Spleen (tissue), 11 donors: ENCODE data around the gene ARTN. TPM values are rescaled to one million over a fixed set of nuclear protein-coding genes. Genes with fewer than 3 reads are reported as not detected.

Experiments used
- DNase-seq: peaks from one replicate; pipeline ENCODE4 v3.0.0-alpha.2; 2020
- H3K27ac ChIP-seq, 8 donors: fragments of 200-600 bp; sonication (generic) in 7 of 8; 1 replicate in 4 of 8; 2 replicates in 4 of 8; pipeline versions ENCODE4 v1.5.0 to v1.8.0; 2016 to 2021; ENCODE audit warnings: inconsistent platforms in 4 of 8, mild to moderate bottlenecking in 4 of 8, moderate library complexity in 1 of 8
- H3K27me3 ChIP-seq, 7 donors: fragments of 200-600 bp; sonication (generic) in 6 of 7; replicated peaks in 1 of 7; 1 replicate in 4 of 7; 2 replicates in 3 of 7; pipeline versions ENCODE4 v1.5.0 to v1.8.0; 2016 to 2021; ENCODE audit warnings: inconsistent platforms in 3 of 7, mild to moderate bottlenecking in 1 of 7
- H3K36me3 ChIP-seq, 6 donors: fragments of 200-600 bp; sonication (generic) in 5 of 6; 1 replicate in 4 of 6; 2 replicates in 2 of 6; pipeline versions ENCODE4 v1.5.0 to v1.8.0; 2016 to 2021; ENCODE audit warnings: inconsistent platforms in 2 of 6
- H3K4me1 ChIP-seq, 6 donors: fragments of 200-600 bp; sonication (generic) in 5 of 6; 1 replicate in 3 of 6; 2 replicates in 3 of 6; pipeline versions ENCODE4 v1.5.0 to v1.8.0; 2016 to 2021; ENCODE audit warnings: inconsistent platforms in 3 of 6
- H3K4me3 ChIP-seq, 8 donors: fragments of 200-600 bp; sonication (generic) in 7 of 8; 1 replicate in 4 of 8; 2 replicates in 4 of 8; pipeline versions ENCODE4 v1.5.0 to v1.8.0; 2016 to 2021; ENCODE audit warnings: inconsistent platforms in 4 of 8, mild to moderate bottlenecking in 4 of 8, moderate library complexity in 2 of 8
- H3K9me3 ChIP-seq, 8 donors: fragments of 200-600 bp; sonication (generic) in 7 of 8; 1 replicate in 4 of 8; 2 replicates in 4 of 8; pipeline versions ENCODE4 v1.5.0 to v1.8.0; 2016 to 2021; ENCODE audit warnings: inconsistent platforms in 4 of 8
- CTCF ChIP-seq, 11 experiments: fragments of 200-600 bp in 7 of 11; fragments of 450-650 bp in 4 of 11; sonication (generic) in 4 of 11; IDR thresholded peaks in 8 of 11; conservative IDR thresholded peaks in 3 of 11; 1 replicate in 7 of 11; 2 replicates in 4 of 11; pipeline versions ENCODE4 v1.4.0 to v1.8.0; 2016 to 2021; ENCODE audit warnings: antibody characterized with exemption in 11 of 11, inconsistent platforms in 4 of 11, mild to moderate bottlenecking in 1 of 11
- POLR2A ChIP-seq, 3 donors: fragments of 450-650 bp; IDR thresholded peaks; one replicate each; pipeline ENCODE4 v1.5.1; 2017; ENCODE audit warnings: antibody characterized with exemption in 3 of 3, mild to moderate bottlenecking in 1 of 3
- POLR2AphosphoS5 ChIP-seq, 3 donors: sonication (generic); formaldehyde crosslinking; IDR thresholded peaks; one replicate each; pipeline ENCODE4 v1.5.1; 2017; ENCODE audit warnings: antibody characterized with exemption in 3 of 3
- WGBS, 5 donors: extraction: QIAGEN DNeasy Blood & Tissue Kit in 3 of 5; methylation state at CpG; one replicate each; pipeline versions ENCODE4 v1.1.5 to v1.1.7; 2013 to 2018; 5-methylcytosine and 5-hydroxymethylcytosine counted together
- intact Hi-C: fragments of 100-400 bp; cut with DNase I; formaldehyde crosslinking; loops from one replicate; pipeline ENCODE4 v1.15.0; 2023; ENCODE audit warnings: low total_unique reads
- polyA plus RNA-seq, 3 donors: library from polyadenylated mRNA; stranded (reverse); fragments of 200-250 nt; gene quantifications; one replicate each; pipeline ENCODE4 v1.2.1, GENCODE V29; 2013
- total RNA-seq, 7 donors: library from RNA; depleted of rRNA in 3 of 7; stranded (reverse); fragments of >200 nt in 3 of 7; fragmentation: NEBNext Ultra II Directional in 4 of 7; extraction: Animal tissue kit (Norgen Biotek cat#: 25700) in 4 of 7; gene quantifications; one replicate each; pipeline versions ENCODE4 v1.1.0 to v1.2.1, GENCODE V29; 2016 to 2021
- donor health status: healthy with polysubstance abuse.
- donor health status: DM: no; HTN: no; CAD: no; lungs with moderate emphysema.
- donor health status: DM: no; HTN: no; CAD: no.
- donor health status: Bipolar disorder and iron deficiency.
- donor health status: healthy.
- donor health status: DM: no; HTN: no; CAD: no.
- donor health status: DM: yes; HTN: yes; CAD: no.

ARTN gene
- total and polyA plus RNA-seq, 10 donors = 0.35 to 2.1 (median 0.72) TPM; not detected in 4

GRCh38 chr1:43981135-43981491 is 47.5 kb downstream of the ARTN start:
- Histone ChIP-seq H3K27me3 (peaks cover 0 to 6% (median 0%) of the 10 kb centered on the region in 7 donors), H3K27ac (no peak overlapping the region), H3K9me3 (no peaks in the 10 kb centered on the region), H3K36me3 (peaks cover 0 to 41% (median 16%) of the 10 kb centered on the region in 6 donors), H3K4me3 (peak overlapping the region in 1 of 8 donors; percentile 5), H3K4me1 (peaks cover 18 to 69% (median 48%) of the 10 kb centered on the region in 6 donors)
- WGBS, 5 donors = 71 to 84% (median 82%) methylated on average over 19 to 20 of the region's 20 CpGs
- TF ChIP-seq CTCF (IDR thresholded peaks at IDR 0.05 in 8 of 11, conservative IDR thresholded peaks at IDR 0.05 in 3 of 11) (no peak), POLR2AphosphoS5 (IDR thresholded peaks at IDR 0.05) (no peak), POLR2A (IDR thresholded peaks at IDR 0.05) (no peak)
- intact Hi-C loops = no loop called here
- DNase-seq = no peak

- Histone ChIP-seq H3K27ac (no peak overlapping the region), H3K36me3 (peaks cover 0 to 37% (median 11%) of the 10 kb centered on the region in 6 donors), H3K4me3 (no peak overlapping the region), H3K9me3 (no peaks in the 10 kb centered on the region), H3K27me3 (peaks cover 0 to 6% (median 0%) of the 10 kb centered on the region in 7 donors), H3K4me1 (peaks cover 13 to 64% (median 42%) of the 10 kb centered on the region in 6 donors)
- intact Hi-C loops = no loop called here
- 94 to 97% (median 96%) methylated on average over 17 to 20 of the region's 20 CpGs for WGBS, 5 donors
- no peak for DNase-seq
- TF ChIP-seq CTCF (IDR thresholded peaks at IDR 0.05 in 8 of 11, conservative IDR thresholded peaks at IDR 0.05 in 3 of 11) (no peak), POLR2AphosphoS5 (IDR thresholded peaks at IDR 0.05) (no peak), POLR2A (IDR thresholded peaks at IDR 0.05) (no peak)
Measured at GRCh38 chr1:43981636-43982035, 48.0 kb downstream of the ARTN start.

GRCh38 chr1:43982241-43982640 is 48.6 kb downstream of the ARTN start:
- peaks cover 0 to 31% (median 5%) of the 10 kb centered on the region in 6 donors for H3K36me3 ChIP-seq
- peaks cover 7 to 57% (median 36%) of the 10 kb centered on the region in 6 donors for H3K4me1 ChIP-seq
- peak overlapping the region in 6 of 8 donors; percentile 15 to 69 (median 44) for H3K27ac ChIP-seq
- peaks cover 0 to 6% (median 0%) of the 10 kb centered on the region in 7 donors for H3K27me3 ChIP-seq
- intact Hi-C loops = no loop called here
- no peak for DNase-seq
- TF ChIP-seq POLR2A (IDR thresholded peaks at IDR 0.05) (no peak), CTCF (IDR thresholded peaks at IDR 0.05 in 8 of 11, conservative IDR thresholded peaks at IDR 0.05 in 3 of 11) (no peak), POLR2AphosphoS5 (IDR thresholded peaks at IDR 0.05) (no peak)
- H3K9me3 ChIP-seq = no peaks in the 10 kb centered on the region
- WGBS, 5 donors = 92 to 97% (median 95%) methylated on average over 6 to 8 of the region's 8 CpGs
- H3K4me3 ChIP-seq = no peak overlapping the region

GRCh38 chr1:43982808-43983207 is 49.2 kb downstream of the ARTN start:
- 47 to 81% (median 71%) methylated on average over 15 of the region's 15 CpGs for WGBS, 5 donors
- H3K4me3 ChIP-seq = peak overlapping the region in 1 of 8 donors; percentile 11
- H3K27me3 ChIP-seq = peaks cover 0 to 6% (median 0%) of the 10 kb centered on the region in 7 donors
- peak overlapping the region in 7 of 8 donors; percentile 32 to 69 (median 47) for H3K27ac ChIP-seq
- no peaks in the 10 kb centered on the region for H3K9me3 ChIP-seq
- H3K4me1 ChIP-seq = peaks cover 7 to 52% (median 31%) of the 10 kb centered on the region in 6 donors
- intact Hi-C loops = no loop called here
- DNase-seq = no peak
- TF ChIP-seq POLR2A (IDR thresholded peaks at IDR 0.05) = no peak
- TF ChIP-seq POLR2AphosphoS5 (IDR thresholded peaks at IDR 0.05) = peak; percentile 47 to 60 (median 53)
- H3K36me3 ChIP-seq = peaks cover 0 to 25% (median 1%) of the 10 kb centered on the region in 6 donors
